OCI-LY3 (cell line): Measurements from ENCODE around the gene LCOR.

ENCODE experiments used
- CTCF ChIP-seq: fragments of 200-600, 300-600 bp; sonication (generic); IDR thresholded peaks from 2 replicates; pipeline ENCODE4 v1.5.1; 2014; ENCODE audit warnings: antibody characterized with exemption, low read length, low read depth
- EZH2phosphoT487 ChIP-seq: fragments of 200-600 bp; shearing (Covaris generic); IDR thresholded peaks from 2 replicates; pipeline ENCODE4 v1.6.1; 2018; ENCODE audit warnings: antibody characterized with exemption, mixed run types, low read depth

- TF ChIP-seq CTCF (no peak), EZH2phosphoT487 (no peak)
Observed at GRCh38 chr10:97012470-97012869, 180.4 kb downstream of the LCOR start.
